ENCODE measurements around the gene KLK11.
A peak's percentile ranks its signal among the peaks of the same experiment; 100 is the strongest.
"Not testable (repeated sequence)": the region's sequence is repeated elsewhere in the genome, so short reads cannot be mapped to it uniquely, and the experiment has no call there.

The KLK11 gene

GRCh38 chr19:51005248-51005647 is 21.2 kb downstream of the KLK11 start:
- DNase-seq: no peak

DNA sequence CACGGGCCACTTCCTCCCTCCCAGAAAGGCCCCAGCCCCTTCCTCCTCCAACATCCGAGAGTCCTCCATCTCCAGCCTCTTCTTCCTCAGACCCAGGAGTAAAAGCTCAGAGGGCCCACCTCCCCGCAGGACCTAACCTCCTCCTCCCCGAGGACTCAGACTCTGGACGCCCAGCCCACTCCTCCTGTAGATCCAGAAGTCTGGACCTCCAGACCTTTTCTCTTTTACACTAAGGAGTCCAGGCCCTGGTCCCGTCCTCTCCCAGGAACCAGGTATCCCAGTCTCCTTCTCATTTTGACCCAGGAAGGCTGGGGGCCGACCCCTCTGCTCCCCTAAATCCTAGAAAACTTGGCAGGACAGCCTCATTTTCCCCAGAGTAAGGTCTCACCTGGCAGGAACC is 23.1 kb downstream of the KLK11 start:
- no peak for DNase-seq

- peak in 3 of 58 donors; percentile 20 to 37 (median 22) for DNase-seq
Observed at GRCh38 chr19:51002542-51003311, 23.7 kb downstream of the KLK11 start.

GRCh38 chr19:51002089-51002532 is 24.3 kb downstream of the KLK11 start:
- DNase-seq: no peak

DNA sequence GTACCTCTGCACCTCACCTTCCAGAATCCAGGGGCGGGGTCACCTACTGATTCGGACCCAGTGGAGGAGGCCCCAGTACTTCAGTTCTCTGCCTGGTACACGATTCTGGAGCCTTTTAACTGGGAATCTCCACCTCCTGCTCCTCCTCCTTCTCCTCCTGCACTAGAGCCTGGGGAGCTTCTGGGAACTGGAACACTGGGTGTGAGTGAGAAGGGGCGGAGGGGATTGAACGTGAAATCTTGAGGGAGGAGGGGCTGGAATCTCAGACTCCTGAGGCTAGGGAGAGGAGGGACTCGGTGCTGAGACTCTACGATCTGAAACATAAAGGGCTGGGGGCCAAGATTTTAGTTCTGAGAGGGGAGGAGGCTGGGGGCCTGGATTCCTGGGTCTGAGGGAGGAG is 24.9 kb downstream of the KLK11 start, which contains the start of gene KLK8:
TSS of gene KLK8 (minus strand) at position 90 of the 400 bp plus-strand sequence. CDS start 437 bp downstream, outside the sequence.
- DNase-seq: no peak

DNA sequence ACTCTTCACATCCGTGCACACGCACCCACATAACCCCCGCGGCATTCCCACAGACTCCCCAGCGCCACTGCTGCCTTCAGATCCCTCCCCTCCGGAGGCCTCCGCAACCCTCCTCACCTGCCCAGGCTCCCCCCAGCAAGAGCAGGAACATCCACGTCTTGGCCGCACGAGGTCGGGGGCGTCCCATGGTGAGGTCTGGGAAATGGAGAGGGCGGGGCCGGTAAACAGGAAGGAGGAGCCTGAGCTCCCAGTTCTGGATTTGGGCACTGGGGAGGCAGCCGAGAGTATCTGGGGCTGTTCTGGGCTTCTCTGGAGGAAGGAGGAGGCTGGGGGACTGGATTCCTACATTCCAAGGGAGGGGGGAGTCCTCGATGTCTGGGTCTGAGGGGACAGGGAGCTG is 25.4 kb downstream of the KLK11 start:
- DNase-seq: no peak

DNA sequence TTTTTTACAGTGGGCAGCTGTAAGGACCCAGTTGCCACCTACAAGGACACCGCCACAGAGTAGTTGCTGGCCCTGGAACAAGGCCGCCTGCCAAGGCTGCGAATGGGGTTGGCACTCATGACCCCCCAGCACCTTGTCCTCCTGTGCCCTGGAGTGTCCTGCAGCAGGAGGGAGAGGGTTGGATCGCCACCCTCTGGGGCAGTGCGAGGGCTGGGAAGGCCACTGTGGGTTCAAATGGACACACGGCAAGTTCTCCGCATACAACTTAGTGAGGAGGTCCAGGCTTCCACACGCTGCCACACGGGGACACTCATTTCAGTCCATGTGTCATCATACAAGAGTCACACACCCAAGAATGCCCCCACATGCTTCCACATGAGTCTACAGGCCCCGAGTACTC is 26.0 kb downstream of the KLK11 start:
- no peak for DNase-seq

GRCh38 chr19:50998686-50999085 is 27.7 kb downstream of the KLK11 start:
- no peak for DNase-seq

- DNase-seq: no peak
Observed at GRCh38 chr19:50998061-50998460, 28.4 kb downstream of the KLK11 start.

DNA sequence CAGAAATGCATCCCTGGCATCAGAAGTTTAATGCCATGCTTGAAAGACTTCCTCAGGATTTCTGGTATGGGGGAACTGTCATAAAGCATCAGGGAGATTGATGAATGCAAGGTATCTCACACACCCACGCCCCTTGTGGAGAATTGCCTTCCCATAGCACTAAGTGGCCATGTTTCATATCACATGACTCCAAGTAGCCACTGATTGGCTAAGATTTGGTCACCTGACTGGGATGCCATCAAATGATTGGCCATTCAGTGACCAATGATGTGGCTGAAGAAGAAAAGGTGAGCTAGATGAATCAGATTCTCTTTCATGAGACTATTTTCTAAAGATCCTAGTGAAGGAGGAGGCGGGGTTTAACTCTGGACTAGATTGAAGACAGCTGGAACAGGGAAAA is 32.3 kb downstream of the KLK11 start:
- DNase-seq: no peak

- DNase-seq: no peak
Observed at GRCh38 chr19:50992666-50993035, 33.8 kb downstream of the KLK11 start.

GRCh38 chr19:50984416-50984815 is 42.0 kb downstream of the KLK11 start:
- DNase-seq: not testable (repeated sequence)

- DNase-seq: peak in 9 of 58 donors; percentile 5 to 31 (median 13)
Observed at GRCh38 chr19:50983625-50984292, 42.7 kb downstream of the KLK11 start, which contains the start of gene KLK7. Gene KLK7 (minus strand): TSS chr19:50983917. CDS start chr19:50982399, 1,518 bp downstream.

DNA sequence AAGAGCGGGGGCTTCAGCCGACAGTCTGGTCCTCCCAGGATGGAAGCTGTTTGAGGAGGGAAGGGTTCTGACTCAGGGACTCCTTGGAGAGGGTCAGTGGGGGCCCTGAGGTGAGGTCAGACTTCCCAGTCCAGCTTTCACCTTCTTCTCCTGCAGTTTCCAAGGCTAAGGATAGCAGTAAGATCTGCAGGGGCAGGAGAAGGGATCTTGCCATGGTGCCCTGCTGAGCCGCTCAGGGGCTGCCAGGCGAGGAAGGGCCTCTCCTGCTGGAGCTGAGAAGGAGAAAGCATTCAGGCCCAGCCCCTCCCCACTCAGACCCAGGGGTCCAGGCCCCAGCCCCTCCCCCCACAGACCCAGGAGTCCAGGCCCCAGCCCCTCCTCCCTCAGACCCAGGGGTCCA is 44.2 kb downstream of the KLK11 start:
- no peak for DNase-seq

DNA sequence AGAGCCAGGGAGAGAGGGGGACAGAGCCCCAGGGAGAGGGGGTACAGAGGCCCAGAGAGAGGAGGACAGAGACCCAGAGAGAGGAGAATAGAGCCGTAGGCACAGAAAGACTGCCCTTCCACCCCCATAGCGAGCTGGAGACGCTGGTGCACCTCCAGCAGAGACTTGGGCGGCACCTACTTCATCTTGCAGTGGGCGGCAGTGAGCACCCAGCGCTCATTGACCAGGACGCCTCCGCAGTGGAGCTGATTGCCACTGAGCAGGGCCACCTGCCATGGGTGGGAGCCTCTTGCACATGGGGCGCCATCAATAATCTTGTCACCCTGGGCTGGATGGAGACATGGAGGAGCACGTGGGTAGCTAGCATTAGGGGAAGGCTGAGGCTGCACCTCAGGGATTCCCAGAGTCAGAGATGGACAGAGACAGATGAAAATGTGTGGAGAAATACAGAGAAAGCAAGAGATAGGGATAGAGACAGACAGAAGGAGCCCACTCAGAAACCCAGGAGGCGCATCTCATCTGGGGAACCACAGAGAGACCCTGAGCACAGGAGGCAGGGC is 44.7 kb downstream of the KLK11 start:
- peak in 3 of 58 donors; percentile 0 to 25 (median 8) for DNase-seq

GRCh38 chr19:50980208-50980607 is 46.2 kb downstream of the KLK11 start:
- no peak for DNase-seq

GRCh38 chr19:50979758-50980157 is 46.7 kb downstream of the KLK11 start:
- no peak for DNase-seq

DNA sequence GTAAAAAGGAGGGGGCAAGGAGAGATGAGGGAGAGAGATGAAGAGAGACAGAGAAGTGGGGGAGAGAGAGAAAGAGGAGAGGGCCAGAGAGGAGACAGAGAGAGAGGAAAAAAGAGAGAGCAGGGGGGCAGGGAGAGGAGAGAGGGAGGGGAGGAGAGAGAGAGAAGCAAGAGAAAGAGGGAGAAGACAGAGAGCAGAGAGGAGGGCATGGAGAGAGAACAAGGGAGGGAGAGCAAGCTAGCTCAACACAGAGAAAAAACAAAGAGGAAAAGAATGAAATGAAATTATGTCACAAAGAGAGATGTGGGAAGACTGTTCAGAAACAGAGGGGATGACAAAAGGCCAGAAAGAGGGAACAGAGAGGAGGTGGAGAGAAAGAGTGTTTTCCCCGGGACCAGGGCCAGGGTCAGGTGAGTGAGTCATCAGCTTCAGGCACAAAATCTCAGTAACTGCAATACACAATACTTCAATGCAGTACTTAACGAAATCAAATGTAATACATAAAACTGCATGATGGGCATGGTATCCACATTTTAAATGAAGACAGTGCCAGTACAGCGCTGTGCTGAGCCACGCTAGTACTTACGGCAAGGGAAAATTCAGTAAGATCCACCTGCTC is 47.5 kb downstream of the KLK11 start:
- no peak for DNase-seq

DNA sequence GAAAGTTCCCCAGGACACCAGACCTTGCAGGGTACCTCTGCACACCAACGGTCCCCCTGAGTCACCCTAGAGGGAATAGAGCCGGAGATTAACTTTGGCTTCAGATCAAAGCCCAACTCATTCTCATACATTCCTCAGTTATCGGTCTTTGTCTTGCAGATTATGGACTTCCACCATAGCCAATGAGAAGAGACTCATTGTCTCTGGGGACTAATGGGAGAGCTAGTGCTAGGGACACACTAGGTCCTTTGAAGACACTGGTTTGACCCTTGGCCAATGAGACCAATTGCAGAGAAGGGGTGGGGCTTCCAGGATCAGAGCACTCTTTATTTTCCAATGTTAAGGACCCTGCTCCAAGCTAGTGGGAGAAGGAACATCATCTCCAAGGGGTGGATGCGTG is 48.8 kb downstream of the KLK11 start:
- no peak for DNase-seq

DNA sequence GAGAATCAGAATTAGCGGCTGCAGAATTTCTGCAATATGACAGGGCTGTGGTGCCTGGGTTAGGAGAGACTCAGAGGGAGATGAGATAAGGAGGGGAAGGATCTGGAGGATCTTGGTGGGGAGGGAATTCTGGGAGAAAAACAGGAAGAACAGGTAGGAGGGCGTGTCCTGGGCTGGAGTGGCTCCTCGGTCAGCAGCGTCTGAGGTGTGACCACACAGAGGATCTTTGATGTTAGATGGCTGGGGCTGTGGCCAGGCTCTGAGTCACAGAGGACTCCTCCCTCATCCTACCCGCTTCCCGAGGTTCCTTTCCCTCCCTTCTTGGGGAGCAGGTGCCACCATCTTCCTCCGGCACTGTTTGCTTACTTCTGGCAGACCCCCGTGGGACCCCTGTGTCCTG is 50.6 kb downstream of the KLK11 start:
- no peak for DNase-seq

GRCh38 chr19:50974702-50975556 is 51.5 kb downstream of the KLK11 start:
- DNase-seq: no peak

Data from anterior cingulate cortex (tissue), 58 donors.